H9 (cell line): ENCODE results near the gene RASA3. TPM values are rescaled to one million over a fixed set of nuclear protein-coding genes. Genes with fewer than 3 reads are reported as not detected.
A peak's percentile ranks its signal among the peaks of the same experiment; 100 is the strongest.

Experiments
- DNase-seq: peaks from one replicate; pipeline ENCODE4 v3.0.0-alpha.2; 2017
- H2AFZ ChIP-seq: one replicate; pipeline ENCODE4 v1.6.1; 2013; ENCODE audit warnings: mild to moderate bottlenecking, low read length, control low read depth, moderate library complexity
- H2AK5ac ChIP-seq: 2 replicates; pipeline ENCODE4 v1.6.1; 2013; ENCODE audit warnings: low read length, control low read depth, mixed read lengths; ENCODE audit not compliant: insufficient read length
- H2BK120ac ChIP-seq: one replicate; pipeline ENCODE4 v1.6.1; 2013; ENCODE audit warnings: low read depth, mild to moderate bottlenecking, low read length, control low read depth, inconsistent platforms; ENCODE audit not compliant: poor library complexity, severe bottlenecking
- H2BK12ac ChIP-seq: 2 replicates; pipeline ENCODE4 v1.6.1; 2013; ENCODE audit warnings: low read length, control low read depth, mixed read lengths, low read depth; ENCODE audit not compliant: insufficient read length
- H2BK15ac ChIP-seq: 2 replicates; pipeline ENCODE4 v1.6.1; 2013; ENCODE audit warnings: low read depth, low read length, control low read depth
- H2BK20ac ChIP-seq: one replicate; pipeline ENCODE4 v1.6.1; 2013; ENCODE audit warnings: low read depth, mild to moderate bottlenecking, low read length, control low read depth, inconsistent platforms; ENCODE audit not compliant: poor library complexity, severe bottlenecking
- H2BK5ac ChIP-seq: 2 replicates; pipeline ENCODE4 v1.6.1; 2013; ENCODE audit warnings: low read length, control low read depth, mixed read lengths; ENCODE audit not compliant: insufficient read length
- H3K14ac ChIP-seq: 2 replicates; pipeline ENCODE4 v1.6.1; 2013; ENCODE audit warnings: low read length, control low read depth; ENCODE audit not compliant: insufficient read depth
- H3K18ac ChIP-seq: 2 replicates; pipeline ENCODE4 v1.6.1; 2013; ENCODE audit warnings: low read depth, mild to moderate bottlenecking, mixed read lengths, low read length, control low read depth; ENCODE audit not compliant: insufficient read length
- H3K23ac ChIP-seq: 2 replicates; pipeline ENCODE4 v1.6.1; 2013; ENCODE audit warnings: low read length, control low read depth, mixed read lengths, low read depth; ENCODE audit not compliant: insufficient read length
- H3K23me2 ChIP-seq: 2 replicates; pipeline ENCODE4 v1.6.1; 2013; ENCODE audit warnings: low read depth, mild to moderate bottlenecking, mixed read lengths, low read length, control low read depth; ENCODE audit not compliant: insufficient read length, poor library complexity, severe bottlenecking
- H3K27ac ChIP-seq: 2 replicates; pipeline ENCODE4 v1.5.1; 2013; ENCODE audit warnings: low read length, control low read depth, mixed read lengths, low read depth; ENCODE audit not compliant: insufficient read length
- H3K27me3 ChIP-seq: 2 replicates; pipeline ENCODE4 v1.6.1; 2013; ENCODE audit warnings: low read length, control low read depth, inconsistent platforms; ENCODE audit not compliant: insufficient read depth
- H3K4ac ChIP-seq: 2 replicates; pipeline ENCODE4 v1.6.1; 2013; ENCODE audit warnings: low read depth, mild to moderate bottlenecking, control low read depth, inconsistent platforms, low read length, moderate library complexity
- H3K4me1 ChIP-seq: 2 replicates; pipeline ENCODE4 v1.6.1; 2013; ENCODE audit warnings: low read length, control low read depth, inconsistent platforms; ENCODE audit not compliant: insufficient read depth
- H3K4me2 ChIP-seq: 2 replicates; pipeline ENCODE4 v1.6.1; 2013; ENCODE audit warnings: low read length, control low read depth, mixed read lengths; ENCODE audit not compliant: insufficient read length, insufficient read depth
- H3K56ac ChIP-seq: 2 replicates; pipeline ENCODE4 v1.6.1; 2013; ENCODE audit warnings: low read depth, mild to moderate bottlenecking, mixed read lengths, low read length, control low read depth; ENCODE audit not compliant: insufficient read length
- H3K79me1 ChIP-seq: 2 replicates; pipeline ENCODE4 v1.6.1; 2013; ENCODE audit warnings: low read depth, mild to moderate bottlenecking, moderate library complexity, low read length, control low read depth, inconsistent platforms; ENCODE audit not compliant: insufficient read depth, poor library complexity, severe bottlenecking
- H3K79me2 ChIP-seq: 2 replicates; pipeline ENCODE4 v1.6.1; 2013; ENCODE audit warnings: low read length, control low read depth, inconsistent platforms; ENCODE audit not compliant: insufficient read depth
- H3K9ac ChIP-seq: 2 replicates; pipeline ENCODE4 v1.6.1; 2013; ENCODE audit warnings: low read length, control low read depth, mixed read lengths; ENCODE audit not compliant: insufficient read length; ENCODE audit errors: extremely low read depth
- H3K9me3 ChIP-seq: one replicate; pipeline ENCODE4 v1.6.1; 2013; ENCODE audit warnings: low read depth, low read length, inconsistent platforms; ENCODE audit not compliant: control insufficient read depth
- H3T11ph ChIP-seq: one replicate; pipeline ENCODE4 v1.6.1; 2013; ENCODE audit warnings: mild to moderate bottlenecking, low read length, control low read depth, inconsistent platforms
- H4K20me1 ChIP-seq: one replicate; pipeline ENCODE4 v1.6.1; 2013; ENCODE audit not compliant: control insufficient read depth, insufficient read length, insufficient read depth
- H4K5ac ChIP-seq: 2 replicates; pipeline ENCODE4 v1.6.1; 2013; ENCODE audit warnings: low read depth, mild to moderate bottlenecking, mixed read lengths, low read length, control low read depth; ENCODE audit not compliant: insufficient read length
- H4K8ac ChIP-seq: replicated peaks from 2 replicates; pipeline ENCODE4 v1.6.1; 2013; ENCODE audit warnings: low read length, control low read depth, mixed read lengths, low read depth; ENCODE audit not compliant: insufficient read length
- H4K91ac ChIP-seq: 2 replicates; pipeline ENCODE4 v1.6.1; 2013; ENCODE audit warnings: low read depth, mild to moderate bottlenecking, moderate library complexity, mixed read lengths, low read length, control low read depth; ENCODE audit not compliant: insufficient read length
- H3K27ac Mint-ChIP-seq, 3 experiments: 2 replicates in 2 of 3; 3 replicates in 1 of 3; pipeline ENCODE4 v1.8.0; 2020 to 2021; ENCODE audit warnings: mixed read lengths in 3 of 3, mild to moderate bottlenecking in 1 of 3, moderate library complexity in 1 of 3
- H3K27me3 Mint-ChIP-seq: 2 replicates; pipeline ENCODE4 v1.8.0; 2021; ENCODE audit warnings: low read depth, mild to moderate bottlenecking, moderate library complexity, mixed read lengths
- H3K36me3 Mint-ChIP-seq, 3 experiments: 2 replicates in 2 of 3; 3 replicates in 1 of 3; pipeline ENCODE4 v1.8.0; 2020 to 2021; ENCODE audit warnings: low read depth in 3 of 3, mixed read lengths in 3 of 3; ENCODE audit not compliant: insufficient read depth in 1 of 3
- H3K4me1 Mint-ChIP-seq, 2 experiments: 2 replicates each; pipeline ENCODE4 v1.8.0; 2020; ENCODE audit warnings: mixed read lengths in 2 of 2
- H3K4me3 Mint-ChIP-seq, 2 experiments: 2 replicates in 1 of 2; 3 replicates in 1 of 2; pipeline ENCODE4 v1.8.0; 2020 to 2021; ENCODE audit warnings: mild to moderate bottlenecking in 2 of 2, mixed read lengths in 2 of 2, moderate library complexity in 1 of 2
- H3K9me3 Mint-ChIP-seq, 2 experiments: 2 replicates in 1 of 2; 3 replicates in 1 of 2; pipeline ENCODE4 v1.8.0; 2020; ENCODE audit warnings: mild to moderate bottlenecking in 2 of 2, mixed read lengths in 2 of 2, moderate library complexity in 1 of 2
- WGBS: extraction: QIAGEN DNeasy Blood & Tissue Kit; methylation state at CpG from one replicate; pipeline ENCODE4 v1.1.7; 2013; ENCODE audit warnings: missing lambda C conversion rate, low lambda C conversion rate, mixed read lengths; ENCODE audit not compliant: insufficient read length; ENCODE audit errors: extremely low coverage; 5-methylcytosine and 5-hydroxymethylcytosine counted together
- total RNA-seq: library from RNA; stranded (reverse); gene quantifications from 2 replicates; pipeline ENCODE4 v1.2.1, GENCODE V29; 2021
- TF ChIP-seq, protein P1 (sequence below): fragments of 200-600 bp; sonication (generic); conservative IDR thresholded peaks from 3 replicates; pipeline ENCODE4 v1.8.0; 2021; ENCODE audit warnings: antibody characterized with exemption, mild to moderate bottlenecking

The RASA3 gene
- total RNA-seq, 1 experiment from 2014 or later = 12.3 TPM

GRCh38 chr13:114019367-114019766 lies 113.1 kb downstream of the RASA3 start:
- H3K56ac ChIP-seq = no peak overlapping the region
- no peaks in the 10 kb centered on the region for H3K79me1 ChIP-seq
- H4K8ac ChIP-seq = no peak overlapping the region
- H3K4me3 Mint-ChIP-seq = no peak overlapping the region
- H3K4ac ChIP-seq = no peak overlapping the region
- no peak overlapping the region for H3K18ac ChIP-seq
- no peaks in the 10 kb centered on the region for H3K79me2 ChIP-seq
- H4K20me1 ChIP-seq = no peaks in the 10 kb centered on the region
- H2AFZ ChIP-seq = no peak overlapping the region
- H3K14ac ChIP-seq = no peak overlapping the region
- DNase-seq = peak; percentile 69
- no peak overlapping the region for H3T11ph ChIP-seq
- H2AK5ac ChIP-seq = no peak overlapping the region
- H3K27ac ChIP-seq = no peak overlapping the region
- no peak overlapping the region for H4K5ac ChIP-seq
- no peak overlapping the region for H2BK120ac ChIP-seq
- TF ChIP-seq, protein P1, sequence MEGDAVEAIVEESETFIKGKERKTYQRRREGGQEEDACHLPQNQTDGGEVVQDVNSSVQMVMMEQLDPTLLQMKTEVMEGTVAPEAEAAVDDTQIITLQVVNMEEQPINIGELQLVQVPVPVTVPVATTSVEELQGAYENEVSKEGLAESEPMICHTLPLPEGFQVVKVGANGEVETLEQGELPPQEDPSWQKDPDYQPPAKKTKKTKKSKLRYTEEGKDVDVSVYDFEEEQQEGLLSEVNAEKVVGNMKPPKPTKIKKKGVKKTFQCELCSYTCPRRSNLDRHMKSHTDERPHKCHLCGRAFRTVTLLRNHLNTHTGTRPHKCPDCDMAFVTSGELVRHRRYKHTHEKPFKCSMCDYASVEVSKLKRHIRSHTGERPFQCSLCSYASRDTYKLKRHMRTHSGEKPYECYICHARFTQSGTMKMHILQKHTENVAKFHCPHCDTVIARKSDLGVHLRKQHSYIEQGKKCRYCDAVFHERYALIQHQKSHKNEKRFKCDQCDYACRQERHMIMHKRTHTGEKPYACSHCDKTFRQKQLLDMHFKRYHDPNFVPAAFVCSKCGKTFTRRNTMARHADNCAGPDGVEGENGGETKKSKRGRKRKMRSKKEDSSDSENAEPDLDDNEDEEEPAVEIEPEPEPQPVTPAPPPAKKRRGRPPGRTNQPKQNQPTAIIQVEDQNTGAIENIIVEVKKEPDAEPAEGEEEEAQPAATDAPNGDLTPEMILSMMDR = no peak
- H3K4me1 ChIP-seq = no peaks in the 10 kb centered on the region
- H3K27ac Mint-ChIP-seq = peak overlapping the region in 1 of 3 experiments; percentile 44; a peak in 1 of 7 replicates
- no peak overlapping the region for H3K9ac ChIP-seq
- H2BK12ac ChIP-seq = no peak overlapping the region
- peaks cover 0 to 11% (median 5%) of the 10 kb centered on the region in 3 experiments; a peak in 5 of 7 replicates for H3K36me3 Mint-ChIP-seq
- no peaks in the 10 kb centered on the region for H3K23me2 ChIP-seq
- no peak overlapping the region for H2BK15ac ChIP-seq
- no CpG with 5 or more reads among the region's 13 CpGs for WGBS
- H3K27me3 Mint-ChIP-seq = no peaks in the 10 kb centered on the region
- peaks cover 3 to 22% of the 10 kb centered on the region in 2 experiments; a peak in 3 of 4 replicates for H3K4me1 Mint-ChIP-seq
- no peak overlapping the region for H3K23ac ChIP-seq
- no peak overlapping the region for H2BK20ac ChIP-seq
- no peak overlapping the region for H3K4me2 ChIP-seq
- H2BK5ac ChIP-seq = no peak overlapping the region
- no peak overlapping the region for H4K91ac ChIP-seq
- H3K9me3 Mint-ChIP-seq = no peaks in the 10 kb centered on the region
- no peaks in the 10 kb centered on the region for H3K27me3 ChIP-seq
- no peaks in the 10 kb centered on the region for H3K9me3 ChIP-seq
